HEK293 (cell line): Measurements from ENCODE around the gene RCN2.

Source experiments
- CTCF ChIA-PET: fragments of 350-600 bp; formaldehyde crosslinking; extraction: SDS; loops from one replicate; lab custom pipeline; 2021; ENCODE audit warnings: antibody characterized with exemption; lab: Yijun Ruan, JAX
- POLR2A ChIA-PET: fragments of 300-600 bp; formaldehyde crosslinking; extraction: SDS; loops from one replicate; lab custom pipeline; 2020; ENCODE audit warnings: antibody characterized with exemption, inconsistent platforms; lab: Yijun Ruan, JAX
- H3K27ac ChIP-seq: fragments of 200-500 bp; sonication (Bioruptor generic); 2 replicates; pipeline ENCODE4 v1.5.1; 2014; ENCODE audit warnings: low read depth, low read length, control low read depth, inconsistent platforms; ENCODE audit errors: extremely low read depth
- H3K36me3 ChIP-seq, 2 experiments: fragments of 200-500 bp in 1 of 2; sonication (Bioruptor generic) in 1 of 2; 1 replicate in 1 of 2; 2 replicates in 1 of 2; pipeline ENCODE4 v1.5.1; 2014 to 2017; ENCODE audit warnings: inconsistent platforms in 2 of 2, low read length in 2 of 2; ENCODE audit not compliant: control insufficient read depth in 2 of 2, insufficient read depth in 1 of 2
- H3K4me1 ChIP-seq: fragments of 200-500 bp; sonication (Bioruptor generic); 2 replicates; pipeline ENCODE4 v1.5.1; 2014; ENCODE audit warnings: mild to moderate bottlenecking, low read length, inconsistent platforms; ENCODE audit not compliant: control insufficient read depth, insufficient read depth
- H3K4me3 ChIP-seq: 2 replicates; pipeline ENCODE4 v1.5.1; 2011; ENCODE audit warnings: low read depth, mild to moderate bottlenecking, control low read depth, low read length, moderate library complexity
- H3K9me3 ChIP-seq: fragments of 200-500 bp; sonication (Bioruptor generic); 2 replicates; pipeline ENCODE4 v1.5.1; 2014; ENCODE audit warnings: low read depth, low read length, inconsistent platforms; ENCODE audit not compliant: control insufficient read depth, insufficient read depth
- GLIS2 ChIP-seq: fragments of 450-650 bp; formaldehyde crosslinking; IDR thresholded peaks from 2 replicates; pipeline ENCODE4 v1.5.1; 2016; ENCODE audit warnings: missing biosample characterization, missing genetic modification characterization
- KLF16 ChIP-seq: fragments of 450-650 bp; formaldehyde crosslinking; IDR thresholded peaks from 2 replicates; pipeline ENCODE4 v1.5.1; 2017; ENCODE audit warnings: missing biosample characterization, missing genetic modification characterization
- MEIS1 ChIP-seq: sonication (generic); formaldehyde crosslinking; IDR thresholded peaks from 2 replicates; pipeline ENCODE4 v1.8.1; 2022; ENCODE audit warnings: missing genetic modification reagents, mild to moderate bottlenecking, borderline replicate concordance
- RBAK ChIP-seq: fragments of 450-650 bp; formaldehyde crosslinking; IDR thresholded peaks from 2 replicates; pipeline ENCODE4 v1.5.1; 2016; ENCODE audit warnings: missing biosample characterization, missing genetic modification characterization
- ZBTB10 ChIP-seq: fragments of 450-650 bp; formaldehyde crosslinking; IDR thresholded peaks from 2 replicates; pipeline ENCODE4 v1.5.1; 2016; ENCODE audit warnings: missing biosample characterization, missing genetic modification characterization
- ZBTB49 ChIP-seq: fragments of 450-650 bp; formaldehyde crosslinking; IDR thresholded peaks from 2 replicates; pipeline ENCODE4 v1.5.1; 2016; ENCODE audit warnings: missing biosample characterization, missing genetic modification characterization, low read depth
- ZNF155 ChIP-seq: fragments of 450-650 bp; formaldehyde crosslinking; IDR thresholded peaks from 2 replicates; pipeline ENCODE4 v1.5.1; 2016; ENCODE audit warnings: missing biosample characterization, missing genetic modification characterization
- ZNF16 ChIP-seq: fragments of 450-650 bp; formaldehyde crosslinking; IDR thresholded peaks from 2 replicates; pipeline ENCODE4 v1.5.1; 2016; ENCODE audit warnings: low read depth, missing biosample characterization, missing genetic modification characterization
- ZNF214 ChIP-seq: fragments of 450-650 bp; formaldehyde crosslinking; IDR thresholded peaks from 2 replicates; pipeline ENCODE4 v1.5.1; 2017; ENCODE audit warnings: missing biosample characterization, mild to moderate bottlenecking, missing genetic modification characterization, borderline replicate concordance
- ZNF223 ChIP-seq: fragments of 450-650 bp; formaldehyde crosslinking; IDR thresholded peaks from 2 replicates; pipeline ENCODE4 v1.5.1; 2016; ENCODE audit warnings: missing biosample characterization, missing genetic modification characterization
- ZNF24 ChIP-seq: fragments of 450-650 bp; formaldehyde crosslinking; IDR thresholded peaks from 2 replicates; pipeline ENCODE4 v1.5.1; 2016; ENCODE audit warnings: missing biosample characterization, missing genetic modification characterization
- ZNF423 ChIP-seq: fragments of 450-650 bp; formaldehyde crosslinking; IDR thresholded peaks from 2 replicates; pipeline ENCODE4 v1.5.1; 2016; ENCODE audit warnings: missing biosample characterization, missing genetic modification characterization
- ZNF529 ChIP-seq: fragments of 450-650 bp; formaldehyde crosslinking; IDR thresholded peaks from 2 replicates; pipeline ENCODE4 v1.5.1; 2017; ENCODE audit warnings: missing genetic modification characterization, missing biosample characterization; ENCODE audit not compliant: insufficient replicate concordance
- ZNF560 ChIP-seq: fragments of 450-650 bp; formaldehyde crosslinking; IDR thresholded peaks from 2 replicates; pipeline ENCODE4 v1.5.1; 2017; ENCODE audit warnings: missing biosample characterization, missing genetic modification characterization, borderline replicate concordance
- ZNF561 ChIP-seq: fragments of 450-650 bp; IDR thresholded peaks from 2 replicates; pipeline ENCODE4 v1.5.1; 2018; ENCODE audit warnings: missing biosample characterization, missing genetic modification characterization, borderline replicate concordance
- ZNF596 ChIP-seq: fragments of 450-650 bp; IDR thresholded peaks from 2 replicates; pipeline ENCODE4 v1.5.0; 2018; ENCODE audit warnings: missing biosample characterization, mild to moderate bottlenecking, missing genetic modification characterization, moderate library complexity
- ZNF629 ChIP-seq: fragments of 450-650 bp; formaldehyde crosslinking; IDR thresholded peaks from 2 replicates; pipeline ENCODE4 v1.5.1; 2017; ENCODE audit warnings: missing biosample characterization, missing genetic modification characterization
- ZNF768 ChIP-seq: fragments of 450-650 bp; formaldehyde crosslinking; IDR thresholded peaks from 2 replicates; pipeline ENCODE4 v1.5.1; 2018; ENCODE audit warnings: missing biosample characterization, mild to moderate bottlenecking, missing genetic modification characterization
- ZSCAN30 ChIP-seq: fragments of 450-650 bp; IDR thresholded peaks from 2 replicates; pipeline ENCODE4 v1.5.1; 2018; ENCODE audit warnings: missing biosample characterization, mild to moderate bottlenecking, missing genetic modification characterization, moderate library complexity
- ZSCAN5A ChIP-seq: fragments of 450-650 bp; formaldehyde crosslinking; IDR thresholded peaks from 2 replicates; pipeline ENCODE4 v1.5.1; 2016; ENCODE audit warnings: missing biosample characterization, missing genetic modification characterization

RCN2 gene

GRCh38 chr15:76913737-76914136 is 17.8 kb upstream of the RCN2 start:
- POLR2A ChIA-PET = interaction anchor here (2.7 kb wide), 1 partner anchor 18 kb away, joined by 7 read pairs; the partner anchor contains the start of gene RCN2
- H3K4me1 ChIP-seq = no peaks in the 10 kb centered on the region
- H3K27ac ChIP-seq = no peak overlapping the region
- TF ChIP-seq ZNF768 (tag by site-specific recombination) (no peak), ZNF223 (tag by site-specific recombination) (no peak)
- no peak overlapping the region for H3K4me3 ChIP-seq
- no peaks in the 10 kb centered on the region for H3K9me3 ChIP-seq
- CTCF ChIA-PET = interaction anchor here (0.6 kb wide), 1 partner anchor 542 kb away, joined by 3 read pairs; no protein-coding TSS in a partner anchor
- no peaks in the 10 kb centered on the region for H3K36me3 ChIP-seq

- no peaks in the 10 kb centered on the region for H3K9me3 ChIP-seq
- H3K27ac ChIP-seq = no peak overlapping the region
- CTCF ChIA-PET = interaction anchor here (1.2 to 1.9 kb wide), 2 partner anchors 10 to 627 kb away, joined by 4 to 6 read pairs; partner anchors contain the start of gene SCAPER
- TF ChIP-seq ZNF560 (no peak), ZNF629 (no peak), ZNF529 (no peak), ZNF155 (no peak), KLF16 (no peak), GLIS2 (tag by site-specific recombination) (no peak), ZSCAN5A (no peak), ZNF596 (tag by site-specific recombination) (no peak), MEIS1 (CRISPR knock-in tag) (no peak)
- TF ChIP-seq, all 188 proteins: peak for 0
- H3K4me3 ChIP-seq = no peak overlapping the region
- H3K36me3 ChIP-seq = no peaks in the 10 kb centered on the region
- no peaks in the 10 kb centered on the region for H3K4me1 ChIP-seq
- POLR2A ChIA-PET = interaction anchor here (1.7 kb wide), 1 partner anchor 15 kb away, joined by 6 read pairs; the partner anchor contains the start of gene RCN2
Observed at GRCh38 chr15:76916369-76916768, 15.2 kb upstream of the RCN2 start.

- CTCF ChIA-PET = interaction anchor here (1.0 kb wide), 1 partner anchor 25 kb away, joined by 3 read pairs; no protein-coding TSS in a partner anchor
- no peak for TF ChIP-seq ZSCAN30 (tag by site-specific recombination)
- TF ChIP-seq ZNF16 (tag by site-specific recombination) = no peak
- no peak for TF ChIP-seq ZNF24
- no peak for TF ChIP-seq ZNF561 (tag by site-specific recombination)
- no peak for TF ChIP-seq ZNF214 (tag by site-specific recombination)
- TF ChIP-seq ZBTB49 (tag by site-specific recombination) = no peak
- no peak for TF ChIP-seq RBAK (tag by site-specific recombination)
- no peak for TF ChIP-seq ZNF423 (tag by site-specific recombination)
- TF ChIP-seq ZBTB10 (tag by site-specific recombination) = no peak
- TF ChIP-seq KLF16 = no peak
- TF ChIP-seq, all 188 proteins: peak for 0
- H3K4me3 ChIP-seq = no peak overlapping the region
- no peaks in the 10 kb centered on the region for H3K9me3 ChIP-seq
- no peak overlapping the region for H3K27ac ChIP-seq
- POLR2A ChIA-PET = no interaction called here
- peaks cover 6% of the 10 kb centered on the region; the same call in 1 of the 2 replicates for H3K4me1 ChIP-seq
- peaks cover 3 to 5% of the 10 kb centered on the region in 2 experiments; a peak in 2 of 3 replicates for H3K36me3 ChIP-seq
Observed at GRCh38 chr15:76928201-76928600, 3.3 kb upstream of the RCN2 start.
